Mesothelial cell of epicardium (in vitro differentiated cells): ENCODE results near the gene SLC2A5. TPM values are rescaled to one million over a fixed set of nuclear protein-coding genes. Genes with fewer than 3 reads are reported as not detected.
"Not testable (repeated sequence)": the region's sequence is repeated elsewhere in the genome, so short reads cannot be mapped to it uniquely, and the experiment has no call there.

ENCODE experiments used
- DNase-seq, 2 experiments: peaks; one replicate each; pipeline ENCODE4 v3.0.0; 2021; ENCODE audit warnings: low spot score in 2 of 2; ENCODE audit not compliant: unreplicated experiment in 2 of 2
- H3K27ac Mint-ChIP-seq: 2 replicates; pipeline ENCODE4 v1.8.0; 2021; ENCODE audit warnings: mixed read lengths
- H3K27me3 Mint-ChIP-seq: 2 replicates; pipeline ENCODE4 v1.8.0; 2021; ENCODE audit warnings: low read depth, mixed read lengths
- H3K36me3 Mint-ChIP-seq: 2 replicates; pipeline ENCODE4 v1.8.0; 2021; ENCODE audit warnings: mixed read lengths
- H3K4me1 Mint-ChIP-seq: 2 replicates; pipeline ENCODE4 v1.8.0; 2021; ENCODE audit warnings: mixed read lengths
- H3K4me3 Mint-ChIP-seq: 2 replicates; pipeline ENCODE4 v1.8.0; 2021; ENCODE audit warnings: mild to moderate bottlenecking, moderate library complexity, mixed read lengths
- H3K9me3 Mint-ChIP-seq: 2 replicates; pipeline ENCODE4 v1.8.0; 2021; ENCODE audit warnings: mixed read lengths
- total RNA-seq: library from RNA; stranded (reverse); gene quantifications from 3 replicates; pipeline ENCODE4 v1.2.1, GENCODE V29; 2021
- TF ChIP-seq, protein P1 (sequence below): fragments of 200-600 bp; sonication (generic); IDR thresholded peaks from one replicate; pipeline ENCODE4 v1.5.0; 2021; ENCODE audit warnings: antibody characterized with exemption; ENCODE audit not compliant: unreplicated experiment

SLC2A5 gene
- total RNA-seq, 1 donor from 2014 or later: 0.13 TPM

DNA sequence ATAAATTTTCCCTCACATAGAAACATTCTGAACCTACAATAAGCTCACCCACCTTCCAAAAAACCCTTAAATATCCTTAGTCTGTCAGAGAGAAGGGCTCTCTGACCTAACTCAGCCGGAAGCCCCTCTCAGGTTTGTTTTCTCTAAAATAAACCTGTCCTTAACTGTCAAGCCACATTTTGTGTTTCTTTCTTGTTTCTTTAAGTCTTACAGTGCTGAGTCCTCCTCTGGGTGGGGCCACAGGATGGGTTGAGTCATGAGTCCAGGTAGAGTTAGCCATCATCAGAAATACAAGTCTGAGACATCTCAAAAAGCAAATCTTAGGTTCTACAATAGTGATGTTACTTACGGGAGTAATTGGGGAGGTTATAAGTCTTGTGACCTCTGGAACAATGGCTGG lies 26.4 kb upstream of the SLC2A5 start:
- peaks cover 1% of the 10 kb centered on the region for H3K36me3 Mint-ChIP-seq
- DNase-seq: no peak
- no peaks in the 10 kb centered on the region for H3K4me1 Mint-ChIP-seq
- H3K27me3 Mint-ChIP-seq: no peaks in the 10 kb centered on the region
- no peak overlapping the region for H3K27ac Mint-ChIP-seq
- peaks cover 21% of the 10 kb centered on the region for H3K9me3 Mint-ChIP-seq
- TF ChIP-seq, protein P1, sequence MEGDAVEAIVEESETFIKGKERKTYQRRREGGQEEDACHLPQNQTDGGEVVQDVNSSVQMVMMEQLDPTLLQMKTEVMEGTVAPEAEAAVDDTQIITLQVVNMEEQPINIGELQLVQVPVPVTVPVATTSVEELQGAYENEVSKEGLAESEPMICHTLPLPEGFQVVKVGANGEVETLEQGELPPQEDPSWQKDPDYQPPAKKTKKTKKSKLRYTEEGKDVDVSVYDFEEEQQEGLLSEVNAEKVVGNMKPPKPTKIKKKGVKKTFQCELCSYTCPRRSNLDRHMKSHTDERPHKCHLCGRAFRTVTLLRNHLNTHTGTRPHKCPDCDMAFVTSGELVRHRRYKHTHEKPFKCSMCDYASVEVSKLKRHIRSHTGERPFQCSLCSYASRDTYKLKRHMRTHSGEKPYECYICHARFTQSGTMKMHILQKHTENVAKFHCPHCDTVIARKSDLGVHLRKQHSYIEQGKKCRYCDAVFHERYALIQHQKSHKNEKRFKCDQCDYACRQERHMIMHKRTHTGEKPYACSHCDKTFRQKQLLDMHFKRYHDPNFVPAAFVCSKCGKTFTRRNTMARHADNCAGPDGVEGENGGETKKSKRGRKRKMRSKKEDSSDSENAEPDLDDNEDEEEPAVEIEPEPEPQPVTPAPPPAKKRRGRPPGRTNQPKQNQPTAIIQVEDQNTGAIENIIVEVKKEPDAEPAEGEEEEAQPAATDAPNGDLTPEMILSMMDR: no peak
- H3K4me3 Mint-ChIP-seq: no peak overlapping the region

DNA sequence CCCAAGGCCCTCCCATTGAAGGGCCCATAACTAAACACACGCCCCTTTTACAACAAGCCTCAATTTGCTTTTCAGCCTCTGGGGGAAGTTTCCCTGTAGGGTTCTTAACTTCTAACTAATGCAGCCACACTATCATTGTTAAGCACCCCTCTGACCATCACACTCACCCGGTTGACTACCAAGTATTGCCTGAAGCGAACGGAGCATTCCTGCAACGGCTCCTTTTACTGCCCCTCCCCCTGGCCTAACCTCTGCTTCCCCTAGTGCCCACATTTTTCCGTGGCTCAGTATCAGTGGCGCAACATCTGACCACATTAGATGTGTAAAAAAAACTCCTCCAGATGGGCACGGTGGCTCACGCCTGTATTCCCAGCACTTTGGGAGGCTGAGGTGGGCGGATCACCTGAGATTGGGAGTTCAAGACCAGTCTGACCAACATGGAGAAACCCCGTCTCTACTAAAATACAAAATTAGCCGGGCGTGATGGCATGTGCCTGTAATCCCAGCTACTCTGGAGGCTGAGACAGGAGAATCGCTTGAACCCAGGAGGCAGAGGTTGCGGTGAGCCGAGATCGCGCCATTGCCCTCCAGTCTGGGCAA lies 24.7 kb upstream of the SLC2A5 start:
- peaks cover 21% of the 10 kb centered on the region for H3K9me3 Mint-ChIP-seq
- H3K4me1 Mint-ChIP-seq, H3K27me3 Mint-ChIP-seq, H3K4me3 Mint-ChIP-seq, H3K27ac Mint-ChIP-seq, H3K36me3 Mint-ChIP-seq, DNase-seq: not testable (repeated sequence)

DNA sequence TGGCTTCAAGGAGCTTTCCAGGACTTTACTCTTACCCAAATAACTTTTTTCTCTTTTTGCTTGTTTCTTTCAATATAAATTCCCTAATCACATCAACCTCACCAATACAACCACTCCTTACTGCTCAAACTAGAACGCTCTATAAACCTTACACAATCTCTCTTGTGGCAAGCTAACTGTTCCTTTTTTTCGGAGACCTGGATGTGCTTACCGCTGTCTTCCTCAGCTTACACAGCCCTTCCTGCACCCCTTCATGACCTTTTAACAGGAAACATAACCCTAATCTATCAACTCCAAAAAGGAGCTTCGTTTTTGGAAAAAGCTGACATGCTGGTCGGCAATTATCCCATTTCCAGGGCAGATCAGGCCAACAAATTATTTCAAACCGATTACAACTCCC lies 24.1 kb upstream of the SLC2A5 start:
- TF ChIP-seq, protein P1: no peak
- Mint-ChIP-seq H3K4me3 (no peak overlapping the region), H3K27me3 (peaks cover 7% of the 10 kb centered on the region), H3K4me1 (peaks cover 4% of the 10 kb centered on the region), H3K9me3 (peaks cover 21% of the 10 kb centered on the region), H3K36me3 (peaks cover 1% of the 10 kb centered on the region), H3K27ac (no peak overlapping the region)
- no peak for DNase-seq

DNA sequence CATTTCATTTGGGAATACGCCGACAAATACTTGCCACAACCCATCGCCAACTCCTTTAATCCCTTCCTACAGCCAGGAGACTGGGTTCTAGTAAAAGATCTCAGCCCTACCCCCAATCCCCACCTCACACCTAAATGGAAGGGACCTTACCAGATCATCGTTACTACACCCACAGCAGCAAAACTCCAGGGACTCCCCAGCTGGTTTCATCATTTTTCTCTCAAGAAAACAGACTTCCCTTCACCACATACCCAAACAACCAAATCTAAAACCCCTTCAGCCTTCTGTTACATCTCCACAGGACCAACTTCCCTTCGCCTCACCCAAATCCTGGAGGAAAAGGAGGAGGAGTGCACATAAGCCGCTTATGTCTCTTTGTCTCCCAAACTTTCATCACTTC lies 23.7 kb upstream of the SLC2A5 start:
- Mint-ChIP-seq H3K27me3 (peaks cover 7% of the 10 kb centered on the region), H3K9me3 (peaks cover 21% of the 10 kb centered on the region), H3K4me3 (no peak overlapping the region), H3K27ac (no peak overlapping the region), H3K4me1 (peaks cover 4% of the 10 kb centered on the region), H3K36me3 (peaks cover 1% of the 10 kb centered on the region)
- TF ChIP-seq, protein P1: no peak
- no peak for DNase-seq

DNA sequence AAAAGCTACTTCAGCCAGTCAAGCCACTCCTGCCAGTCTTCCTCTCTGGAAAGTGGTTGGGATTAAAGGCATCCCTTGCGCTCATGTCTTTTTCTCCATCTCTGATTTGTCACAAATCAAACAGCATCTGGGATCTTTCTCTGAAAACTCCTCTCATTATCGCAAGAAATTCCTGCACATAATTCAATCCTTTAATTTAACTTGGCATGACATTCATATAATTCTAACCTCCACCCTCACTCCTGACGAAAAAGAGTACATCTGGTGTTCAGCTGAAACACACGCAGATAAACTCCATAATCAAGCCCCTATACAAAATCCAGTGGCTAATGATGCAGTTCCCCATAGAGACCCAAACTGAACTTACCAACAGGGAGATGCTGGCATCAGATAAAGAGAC lies 19.4 kb upstream of the SLC2A5 start:
- Mint-ChIP-seq H3K27ac (no peak overlapping the region), H3K36me3 (peaks cover 5% of the 10 kb centered on the region)

DNA sequence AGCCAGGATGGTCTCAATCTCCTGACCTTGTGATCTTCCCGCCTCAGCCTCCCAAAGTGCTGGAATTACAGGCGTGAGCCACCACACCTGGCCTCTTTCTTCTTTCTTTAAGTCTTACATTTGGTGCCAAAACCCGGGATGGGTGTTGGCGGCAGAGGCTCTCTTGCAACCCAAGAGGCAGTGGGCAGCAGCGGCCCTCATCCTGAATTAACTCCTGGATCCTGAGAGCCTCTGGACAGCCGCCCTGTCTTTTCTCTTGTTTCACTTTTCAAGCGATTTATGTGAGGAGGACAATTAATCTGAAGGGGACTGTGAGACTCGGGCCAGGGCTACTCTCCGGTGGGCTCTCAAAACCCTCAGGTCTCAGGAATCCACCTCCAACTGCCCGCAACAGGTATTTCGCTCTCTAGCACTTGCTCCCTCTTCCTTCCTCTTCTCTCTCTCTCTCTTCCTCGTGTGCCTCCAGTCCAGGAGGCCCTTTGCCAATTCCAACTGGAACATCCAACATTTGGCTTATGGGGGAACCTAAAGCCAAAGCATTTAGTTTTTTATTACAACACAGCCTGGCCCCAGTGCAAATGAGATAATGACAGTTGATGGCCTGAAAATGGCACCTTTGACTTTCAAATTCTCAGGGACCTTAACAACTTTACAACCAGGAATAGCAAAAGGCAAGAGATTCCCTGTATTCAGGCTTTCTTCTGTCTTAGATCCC lies 18.1 kb upstream of the SLC2A5 start:
- Mint-ChIP-seq H3K27me3 (peaks cover 12% of the 10 kb centered on the region), H3K4me1 (peaks cover 27% of the 10 kb centered on the region), H3K36me3 (peaks cover 5% of the 10 kb centered on the region), H3K4me3 (no peak overlapping the region), H3K9me3 (peaks cover 9% of the 10 kb centered on the region), H3K27ac (no peak overlapping the region)
- DNase-seq: no peak
- TF ChIP-seq, protein P1: no peak

More for the DNA sequence above, 19.4 kb upstream of the SLC2A5 start:
- H3K4me1 Mint-ChIP-seq: peaks cover 22% of the 10 kb centered on the region
- peaks cover 12% of the 10 kb centered on the region for H3K27me3 Mint-ChIP-seq
- no peak for DNase-seq
- no peak overlapping the region for H3K4me3 Mint-ChIP-seq
- TF ChIP-seq, protein P1: no peak
- peaks cover 9% of the 10 kb centered on the region for H3K9me3 Mint-ChIP-seq
